SK-N-SH treated with all-trans-retinoic acid at 6 μM for 48 hours (cell line): Measurements from ENCODE around the gene CHCHD6.

Experiments
- ATAC-seq: fragments of 200-7000 bp; cut with Tn5 transposase; 3 replicates; pipeline ENCODE4 v1.9.1; 2020; ENCODE audit warnings: mild to moderate bottlenecking, moderate library complexity
- ARNTL ChIP-seq: fragments of 450-650 bp; formaldehyde crosslinking; IDR thresholded peaks from 2 replicates; pipeline ENCODE4 v1.5.0; 2020; ENCODE audit warnings: low read depth, mild to moderate bottlenecking, moderate library complexity, borderline replicate concordance
- BACH2 ChIP-seq: fragments of 250-450 bp; sonication (Bioruptor Pico); IDR thresholded peaks from 2 replicates; pipeline ENCODE4 v1.9.0; 2021; ENCODE audit warnings: mild to moderate bottlenecking, borderline replicate concordance
- CSDC2 ChIP-seq: fragments of 250-450 bp; sonication (Bioruptor Pico); IDR thresholded peaks from 2 replicates; pipeline ENCODE4 v1.5.0; 2020; ENCODE audit warnings: mild to moderate bottlenecking, moderate library complexity
- GLIS3 ChIP-seq: fragments of 250-450 bp; sonication (Bioruptor Pico); IDR thresholded peaks from 2 replicates; pipeline ENCODE4 v1.5.0; 2020; ENCODE audit warnings: mild to moderate bottlenecking, moderate library complexity
- ISL1 ChIP-seq: fragments of 250-450 bp; sonication (Bioruptor Pico); IDR thresholded peaks from 2 replicates; pipeline ENCODE4 v2.1.2; 2022; ENCODE audit warnings: mild to moderate bottlenecking, moderate library complexity
- PPARA ChIP-seq: fragments of 250-450 bp; sonication (Bioruptor Pico); IDR thresholded peaks from 2 replicates; pipeline ENCODE4 v1.5.0; 2020; ENCODE audit warnings: mild to moderate bottlenecking, borderline replicate concordance
- RARB ChIP-seq: fragments of 250-450 bp; sonication (Bioruptor Pico); IDR thresholded peaks from 2 replicates; pipeline ENCODE4 v1.8.0; 2021; ENCODE audit warnings: mild to moderate bottlenecking, moderate library complexity
- SNAI2 ChIP-seq: fragments of 250-450 bp; sonication (Bioruptor Pico); IDR thresholded peaks from 2 replicates; pipeline ENCODE4 v1.5.0; 2020; ENCODE audit warnings: mild to moderate bottlenecking, moderate library complexity
- TCF4 ChIP-seq: fragments of 250-450 bp; sonication (Bioruptor Pico); IDR thresholded peaks from 2 replicates; pipeline ENCODE4 v1.8.0; 2021; ENCODE audit warnings: mild to moderate bottlenecking, moderate library complexity, borderline replicate concordance
- TOX ChIP-seq: fragments of 250-450 bp; sonication (Bioruptor Pico); IDR thresholded peaks from 2 replicates; pipeline ENCODE4 v1.8.0; 2021; ENCODE audit warnings: mild to moderate bottlenecking, moderate library complexity, borderline replicate concordance
- ZC3H10 ChIP-seq: fragments of 250-450 bp; sonication (Bioruptor Pico); IDR thresholded peaks from 2 replicates; pipeline ENCODE4 v1.5.1; 2021; ENCODE audit warnings: mild to moderate bottlenecking, moderate library complexity
- ZFP3 ChIP-seq: fragments of 250-450 bp; sonication (Bioruptor Pico); IDR thresholded peaks from 2 replicates; pipeline ENCODE4 v1.5.0; 2020; ENCODE audit warnings: mild to moderate bottlenecking, moderate library complexity
- ZFP30 ChIP-seq: fragments of 450-650 bp; formaldehyde crosslinking; IDR thresholded peaks from 2 replicates; pipeline ENCODE4 v1.5.0; 2022; ENCODE audit warnings: mild to moderate bottlenecking, moderate library complexity
- ZNF565 ChIP-seq: fragments of 450-650 bp; formaldehyde crosslinking; conservative IDR thresholded peaks from 2 replicates; pipeline ENCODE4 v1.5.0; 2020; ENCODE audit warnings: low read depth, mild to moderate bottlenecking, moderate library complexity
- ZNF70 ChIP-seq: fragments of 450-650 bp; formaldehyde crosslinking; IDR thresholded peaks from 2 replicates; pipeline ENCODE4 v1.5.0; 2020; ENCODE audit warnings: mild to moderate bottlenecking, moderate library complexity
- TF ChIP-seq, protein P1 (sequence below): fragments of 250-450 bp; sonication (Bioruptor Pico); IDR thresholded peaks from 2 replicates; pipeline ENCODE4 v1.8.0; 2020; ENCODE audit warnings: mild to moderate bottlenecking, moderate library complexity, borderline replicate concordance
- TF ChIP-seq, protein P2 (sequence below): fragments of 250-450 bp; sonication (Bioruptor Pico); IDR thresholded peaks from 2 replicates; pipeline ENCODE4 v1.5.0; 2020; ENCODE audit warnings: mild to moderate bottlenecking, moderate library complexity
- TF ChIP-seq, protein P3 (sequence below): fragments of 250-450 bp; sonication (Bioruptor Pico); IDR thresholded peaks from 2 replicates; pipeline ENCODE4 v1.5.1; 2021; ENCODE audit warnings: mild to moderate bottlenecking, moderate library complexity
- TF ChIP-seq, protein P4 (sequence below): fragments of 250-450 bp; sonication (Bioruptor Pico); IDR thresholded peaks from 2 replicates; pipeline ENCODE4 v1.8.0; 2021; ENCODE audit warnings: low read depth, mild to moderate bottlenecking, moderate library complexity, borderline replicate concordance
- TF ChIP-seq, protein P5 (sequence below): fragments of 250-450 bp; sonication (Bioruptor Pico); IDR thresholded peaks from 2 replicates; pipeline ENCODE4 v1.5.1; 2020; ENCODE audit warnings: low read depth, mild to moderate bottlenecking, moderate library complexity

The CHCHD6 gene

DNA sequence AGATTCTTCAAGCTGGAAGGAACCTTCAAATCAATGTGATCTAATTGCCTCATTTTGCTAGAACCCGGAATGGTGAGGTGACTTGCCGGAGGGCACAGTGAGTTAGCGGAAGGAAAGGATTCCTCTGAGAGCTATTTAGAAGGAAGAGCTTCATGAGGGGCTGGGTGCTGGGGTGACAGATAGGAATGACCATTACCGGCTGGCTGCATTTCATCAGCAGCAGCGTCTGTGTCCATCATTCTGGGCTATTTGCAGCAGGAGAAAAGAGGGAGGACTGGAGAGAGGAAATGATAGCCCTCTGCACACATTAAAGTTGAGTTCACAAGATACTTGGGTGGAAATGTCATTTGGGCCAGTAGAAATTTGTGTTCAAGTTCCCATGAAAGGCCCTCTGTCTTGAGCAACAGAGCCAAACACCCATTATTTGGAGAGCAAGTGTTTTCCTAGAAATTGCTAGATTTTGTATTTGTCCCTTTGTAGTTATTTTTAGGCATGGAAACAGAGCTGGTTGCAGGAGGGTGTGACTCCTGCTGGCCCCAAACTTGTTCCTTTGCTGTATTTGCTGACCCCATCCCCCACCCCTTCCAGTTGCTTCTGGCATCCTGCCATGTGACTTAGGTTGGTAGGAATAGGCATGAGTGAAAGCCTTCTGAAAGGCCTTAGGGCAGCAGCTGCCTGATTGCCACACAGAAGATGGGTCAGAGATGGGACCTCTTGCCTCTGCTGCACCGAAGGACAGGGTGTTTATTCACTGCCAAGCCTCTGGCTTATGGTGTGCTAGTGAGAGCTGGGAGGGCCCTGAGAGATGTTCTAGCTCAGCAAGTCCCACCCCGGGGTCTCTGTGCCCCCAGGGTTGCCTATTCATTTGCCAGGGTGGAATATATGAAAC lies 191.4 kb downstream of the CHCHD6 start:
- no peak for TF ChIP-seq GLIS3 (CRISPR knock-in tag)
- TF ChIP-seq, protein P1, sequence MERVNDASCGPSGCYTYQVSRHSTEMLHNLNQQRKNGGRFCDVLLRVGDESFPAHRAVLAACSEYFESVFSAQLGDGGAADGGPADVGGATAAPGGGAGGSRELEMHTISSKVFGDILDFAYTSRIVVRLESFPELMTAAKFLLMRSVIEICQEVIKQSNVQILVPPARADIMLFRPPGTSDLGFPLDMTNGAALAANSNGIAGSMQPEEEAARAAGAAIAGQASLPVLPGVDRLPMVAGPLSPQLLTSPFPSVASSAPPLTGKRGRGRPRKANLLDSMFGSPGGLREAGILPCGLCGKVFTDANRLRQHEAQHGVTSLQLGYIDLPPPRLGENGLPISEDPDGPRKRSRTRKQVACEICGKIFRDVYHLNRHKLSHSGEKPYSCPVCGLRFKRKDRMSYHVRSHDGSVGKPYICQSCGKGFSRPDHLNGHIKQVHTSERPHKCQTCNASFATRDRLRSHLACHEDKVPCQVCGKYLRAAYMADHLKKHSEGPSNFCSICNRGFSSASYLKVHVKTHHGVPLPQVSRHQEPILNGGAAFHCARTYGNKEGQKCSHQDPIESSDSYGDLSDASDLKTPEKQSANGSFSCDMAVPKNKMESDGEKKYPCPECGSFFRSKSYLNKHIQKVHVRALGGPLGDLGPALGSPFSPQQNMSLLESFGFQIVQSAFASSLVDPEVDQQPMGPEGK (CRISPR knock-in tag): no peak
- no peak for TF ChIP-seq ZC3H10
- no peak for TF ChIP-seq RARB (CRISPR knock-in tag)
- TF ChIP-seq ZFP30 (CRISPR knock-in tag): no peak
- no peak for TF ChIP-seq SNAI2
- no peak for TF ChIP-seq ZFP3 (CRISPR knock-in tag)
- TF ChIP-seq ARNTL (CRISPR knock-in tag): no peak
- TF ChIP-seq BACH2 (CRISPR knock-in tag): no peak
- TF ChIP-seq, protein P2, sequence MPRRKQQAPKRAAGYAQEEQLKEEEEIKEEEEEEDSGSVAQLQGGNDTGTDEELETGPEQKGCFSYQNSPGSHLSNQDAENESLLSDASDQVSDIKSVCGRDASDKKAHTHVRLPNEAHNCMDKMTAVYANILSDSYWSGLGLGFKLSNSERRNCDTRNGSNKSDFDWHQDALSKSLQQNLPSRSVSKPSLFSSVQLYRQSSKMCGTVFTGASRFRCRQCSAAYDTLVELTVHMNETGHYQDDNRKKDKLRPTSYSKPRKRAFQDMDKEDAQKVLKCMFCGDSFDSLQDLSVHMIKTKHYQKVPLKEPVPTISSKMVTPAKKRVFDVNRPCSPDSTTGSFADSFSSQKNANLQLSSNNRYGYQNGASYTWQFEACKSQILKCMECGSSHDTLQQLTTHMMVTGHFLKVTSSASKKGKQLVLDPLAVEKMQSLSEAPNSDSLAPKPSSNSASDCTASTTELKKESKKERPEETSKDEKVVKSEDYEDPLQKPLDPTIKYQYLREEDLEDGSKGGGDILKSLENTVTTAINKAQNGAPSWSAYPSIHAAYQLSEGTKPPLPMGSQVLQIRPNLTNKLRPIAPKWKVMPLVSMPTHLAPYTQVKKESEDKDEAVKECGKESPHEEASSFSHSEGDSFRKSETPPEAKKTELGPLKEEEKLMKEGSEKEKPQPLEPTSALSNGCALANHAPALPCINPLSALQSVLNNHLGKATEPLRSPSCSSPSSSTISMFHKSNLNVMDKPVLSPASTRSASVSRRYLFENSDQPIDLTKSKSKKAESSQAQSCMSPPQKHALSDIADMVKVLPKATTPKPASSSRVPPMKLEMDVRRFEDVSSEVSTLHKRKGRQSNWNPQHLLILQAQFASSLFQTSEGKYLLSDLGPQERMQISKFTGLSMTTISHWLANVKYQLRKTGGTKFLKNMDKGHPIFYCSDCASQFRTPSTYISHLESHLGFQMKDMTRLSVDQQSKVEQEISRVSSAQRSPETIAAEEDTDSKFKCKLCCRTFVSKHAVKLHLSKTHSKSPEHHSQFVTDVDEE (CRISPR knock-in tag): no peak
- no peak for TF ChIP-seq PPARA (CRISPR knock-in tag)
- TF ChIP-seq, protein P3, sequence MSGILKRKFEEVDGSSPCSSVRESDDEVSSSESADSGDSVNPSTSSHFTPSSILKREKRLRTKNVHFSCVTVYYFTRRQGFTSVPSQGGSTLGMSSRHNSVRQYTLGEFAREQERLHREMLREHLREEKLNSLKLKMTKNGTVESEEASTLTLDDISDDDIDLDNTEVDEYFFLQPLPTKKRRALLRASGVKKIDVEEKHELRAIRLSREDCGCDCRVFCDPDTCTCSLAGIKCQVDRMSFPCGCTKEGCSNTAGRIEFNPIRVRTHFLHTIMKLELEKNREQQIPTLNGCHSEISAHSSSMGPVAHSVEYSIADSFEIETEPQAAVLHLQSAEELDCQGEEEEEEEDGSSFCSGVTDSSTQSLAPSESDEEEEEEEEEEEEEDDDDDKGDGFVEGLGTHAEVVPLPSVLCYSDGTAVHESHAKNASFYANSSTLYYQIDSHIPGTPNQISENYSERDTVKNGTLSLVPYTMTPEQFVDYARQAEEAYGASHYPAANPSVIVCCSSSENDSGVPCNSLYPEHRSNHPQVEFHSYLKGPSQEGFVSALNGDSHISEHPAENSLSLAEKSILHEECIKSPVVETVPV (CRISPR knock-in tag): no peak
- TF ChIP-seq ZNF70 (CRISPR knock-in tag): no peak
- TF ChIP-seq, protein P4, sequence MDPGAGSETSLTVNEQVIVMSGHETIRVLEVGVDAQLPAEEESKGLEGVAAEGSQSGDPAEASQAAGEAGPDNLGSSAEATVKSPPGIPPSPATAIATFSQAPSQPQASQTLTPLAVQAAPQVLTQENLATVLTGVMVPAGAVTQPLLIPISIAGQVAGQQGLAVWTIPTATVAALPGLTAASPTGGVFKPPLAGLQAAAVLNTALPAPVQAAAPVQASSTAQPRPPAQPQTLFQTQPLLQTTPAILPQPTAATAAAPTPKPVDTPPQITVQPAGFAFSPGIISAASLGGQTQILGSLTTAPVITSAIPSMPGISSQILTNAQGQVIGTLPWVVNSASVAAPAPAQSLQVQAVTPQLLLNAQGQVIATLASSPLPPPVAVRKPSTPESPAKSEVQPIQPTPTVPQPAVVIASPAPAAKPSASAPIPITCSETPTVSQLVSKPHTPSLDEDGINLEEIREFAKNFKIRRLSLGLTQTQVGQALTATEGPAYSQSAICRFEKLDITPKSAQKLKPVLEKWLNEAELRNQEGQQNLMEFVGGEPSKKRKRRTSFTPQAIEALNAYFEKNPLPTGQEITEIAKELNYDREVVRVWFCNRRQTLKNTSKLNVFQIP (CRISPR knock-in tag): no peak
- TF ChIP-seq, protein P5, sequence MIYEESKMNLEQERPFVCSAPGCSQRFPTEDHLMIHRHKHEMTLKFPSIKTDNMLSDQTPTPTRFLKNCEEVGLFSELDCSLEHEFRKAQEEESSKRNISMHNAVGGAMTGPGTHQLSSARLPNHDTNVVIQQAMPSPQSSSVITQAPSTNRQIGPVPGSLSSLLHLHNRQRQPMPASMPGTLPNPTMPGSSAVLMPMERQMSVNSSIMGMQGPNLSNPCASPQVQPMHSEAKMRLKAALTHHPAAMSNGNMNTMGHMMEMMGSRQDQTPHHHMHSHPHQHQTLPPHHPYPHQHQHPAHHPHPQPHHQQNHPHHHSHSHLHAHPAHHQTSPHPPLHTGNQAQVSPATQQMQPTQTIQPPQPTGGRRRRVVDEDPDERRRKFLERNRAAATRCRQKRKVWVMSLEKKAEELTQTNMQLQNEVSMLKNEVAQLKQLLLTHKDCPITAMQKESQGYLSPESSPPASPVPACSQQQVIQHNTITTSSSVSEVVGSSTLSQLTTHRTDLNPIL (CRISPR knock-in tag): no peak
- TF ChIP-seq ZNF565 (CRISPR knock-in tag): no peak
- no peak; the same call in 2 of the 3 replicates for ATAC-seq

DNA sequence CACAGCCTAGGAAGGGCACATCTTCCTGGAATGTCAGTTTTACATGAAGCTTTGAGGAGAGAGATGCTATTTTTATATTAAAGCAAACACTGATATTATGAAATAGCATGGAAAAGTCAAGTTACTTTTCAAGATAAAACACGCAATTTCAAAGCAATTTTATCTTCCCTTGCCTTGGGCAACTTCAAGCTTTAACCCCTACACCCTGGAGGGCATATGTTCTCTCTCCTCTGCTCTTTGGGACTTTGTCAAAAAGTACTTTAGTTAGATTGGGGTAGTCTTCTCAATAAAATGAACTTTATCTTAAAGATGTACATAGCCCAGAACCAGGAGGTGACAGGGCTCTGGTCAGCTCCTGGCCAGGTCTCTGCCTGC lies 192.0 kb downstream of the CHCHD6 start:
- ATAC-seq: no peak
- TF ChIP-seq, protein P1 (CRISPR knock-in tag): no peak
- TF ChIP-seq, protein P5 (CRISPR knock-in tag): no peak
- no peak for TF ChIP-seq GLIS3 (CRISPR knock-in tag)
- no peak for TF ChIP-seq ISL1 (CRISPR knock-in tag)
- no peak for TF ChIP-seq CSDC2 (CRISPR knock-in tag)
- TF ChIP-seq, protein P2 (CRISPR knock-in tag): no peak
- TF ChIP-seq ZFP30 (CRISPR knock-in tag): no peak
- no peak for TF ChIP-seq TOX (CRISPR knock-in tag)
- no peak for TF ChIP-seq ZFP3 (CRISPR knock-in tag)
- TF ChIP-seq TCF4 (CRISPR knock-in tag): no peak
- no peak for TF ChIP-seq SNAI2
- TF ChIP-seq BACH2 (CRISPR knock-in tag): no peak
